HepG2 (cell line): ENCODE measurements around the gene IL18R1. TPM values are rescaled to one million over a fixed set of nuclear protein-coding genes. Genes with fewer than 3 reads are reported as not detected.

ENCODE experiments used
- AGO1 ChIP-seq: fragments of 200-400 bp; formaldehyde crosslinking; IDR thresholded peaks from 2 replicates; pipeline ENCODE4 v1.6.1; 2017; ENCODE audit warnings: mild to moderate bottlenecking, low read depth, low read length, moderate library complexity; ENCODE audit not compliant: poor library complexity, severe bottlenecking
- HMG20A ChIP-seq: IDR thresholded peaks from 2 replicates; pipeline ENCODE4 v1.6.1; 2016; ENCODE audit warnings: borderline replicate concordance
- SOX6 ChIP-seq, 2 experiments: fragments of 450-650 bp in 1 of 2; sonication (generic) in 1 of 2; formaldehyde crosslinking in 1 of 2; IDR thresholded peaks; 2 replicates each; pipeline versions ENCODE4 v1.4.0 to v1.6.1; 2017 to 2020; ENCODE audit warnings: antibody characterized with exemption in 1 of 2, mild to moderate bottlenecking in 1 of 2, missing genetic modification reagents in 1 of 2
- YEATS4 ChIP-seq: sonication (generic); formaldehyde crosslinking; IDR thresholded peaks from 2 replicates; pipeline ENCODE4 v1.4.0; 2020; ENCODE audit warnings: missing genetic modification reagents, borderline replicate concordance
- ZFP82 ChIP-seq: sonication (generic); formaldehyde crosslinking; IDR thresholded peaks from 2 replicates; pipeline ENCODE4 v1.5.1; 2020; ENCODE audit warnings: mild to moderate bottlenecking, missing genetic modification reagents, borderline replicate concordance
- ZNF138 ChIP-seq: sonication (generic); formaldehyde crosslinking; IDR thresholded peaks from 2 replicates; pipeline ENCODE4 v1.5.0; 2020; ENCODE audit warnings: mild to moderate bottlenecking, low read depth, missing genetic modification reagents
- ZNF382 ChIP-seq: sonication (generic); formaldehyde crosslinking; IDR thresholded peaks from 2 replicates; pipeline ENCODE4 v1.5.0; 2020; ENCODE audit warnings: missing genetic modification reagents, mild to moderate bottlenecking, borderline replicate concordance
- ZNF501 ChIP-seq: sonication (generic); formaldehyde crosslinking; IDR thresholded peaks from 2 replicates; pipeline ENCODE4 v1.5.1; 2020; ENCODE audit warnings: mild to moderate bottlenecking, moderate library complexity, missing genetic modification reagents
- ZNF570 ChIP-seq: sonication (generic); formaldehyde crosslinking; IDR thresholded peaks from 2 replicates; pipeline ENCODE4 v1.4.0; 2020; ENCODE audit warnings: mild to moderate bottlenecking, missing genetic modification reagents, borderline replicate concordance
- polyA plus RNA-seq, 8 experiments: library from polyadenylated mRNA; depleted of rRNA in 3 of 8; stranded (reverse) in 7 of 8; unstranded in 1 of 8; fragments of >200 nt; fragmentation: Illumina TruSeq in 4 of 8; extraction: Trizol in 4 of 8; gene quantifications; 2 replicates each; pipeline versions ENCODE4 v1.2.1 to v1.2.3, GENCODE V29; 2011 to 2016; ENCODE audit warnings: low read depth in 4 of 8, missing spikeins in 1 of 8, mixed read lengths in 1 of 8; ENCODE audit not compliant: insufficient read depth in 1 of 8
- total RNA-seq, 5 experiments: library from RNA; depleted of rRNA; stranded (reverse); fragments of >200 nt; fragmentation: Illumina TruSeq; extraction: Trizol; gene quantifications; 2 replicates each; pipeline ENCODE4 v1.2.3, GENCODE V29; 2016; ENCODE audit warnings: low read depth in 1 of 5
- TF ChIP-seq, protein P1 (sequence below): sonication (generic); formaldehyde crosslinking; IDR thresholded peaks from 2 replicates; pipeline ENCODE4 v1.4.0; 2020; ENCODE audit warnings: missing genetic modification reagents, borderline replicate concordance
- TF ChIP-seq, protein P2 (sequence below): sonication (generic); formaldehyde crosslinking; IDR thresholded peaks from 2 replicates; pipeline ENCODE4 v1.4.0; 2020; ENCODE audit warnings: missing genetic modification reagents, borderline replicate concordance
- TF ChIP-seq, protein P3 (sequence below): fragments of 450-650 bp; IDR thresholded peaks from 2 replicates; pipeline ENCODE4 v1.6.1; 2016
- TF ChIP-seq, protein P4 (sequence below): sonication (generic); formaldehyde crosslinking; IDR thresholded peaks from 2 replicates; pipeline ENCODE4 v1.4.0; 2020; ENCODE audit warnings: mild to moderate bottlenecking, low read depth, missing genetic modification reagents
- TF ChIP-seq, protein P5 (sequence below): IDR thresholded peaks from 2 replicates; pipeline ENCODE4 v1.6.1; 2012; ENCODE audit warnings: low read length, improper control_type of control experiment

The IL18R1 gene
- total and polyA plus RNA-seq, 2 of the 13 experiments (the other 11 are each of a cell fraction or from before 2014, with no cell fraction given) = 0.01 to 0.04 TPM

DNA sequence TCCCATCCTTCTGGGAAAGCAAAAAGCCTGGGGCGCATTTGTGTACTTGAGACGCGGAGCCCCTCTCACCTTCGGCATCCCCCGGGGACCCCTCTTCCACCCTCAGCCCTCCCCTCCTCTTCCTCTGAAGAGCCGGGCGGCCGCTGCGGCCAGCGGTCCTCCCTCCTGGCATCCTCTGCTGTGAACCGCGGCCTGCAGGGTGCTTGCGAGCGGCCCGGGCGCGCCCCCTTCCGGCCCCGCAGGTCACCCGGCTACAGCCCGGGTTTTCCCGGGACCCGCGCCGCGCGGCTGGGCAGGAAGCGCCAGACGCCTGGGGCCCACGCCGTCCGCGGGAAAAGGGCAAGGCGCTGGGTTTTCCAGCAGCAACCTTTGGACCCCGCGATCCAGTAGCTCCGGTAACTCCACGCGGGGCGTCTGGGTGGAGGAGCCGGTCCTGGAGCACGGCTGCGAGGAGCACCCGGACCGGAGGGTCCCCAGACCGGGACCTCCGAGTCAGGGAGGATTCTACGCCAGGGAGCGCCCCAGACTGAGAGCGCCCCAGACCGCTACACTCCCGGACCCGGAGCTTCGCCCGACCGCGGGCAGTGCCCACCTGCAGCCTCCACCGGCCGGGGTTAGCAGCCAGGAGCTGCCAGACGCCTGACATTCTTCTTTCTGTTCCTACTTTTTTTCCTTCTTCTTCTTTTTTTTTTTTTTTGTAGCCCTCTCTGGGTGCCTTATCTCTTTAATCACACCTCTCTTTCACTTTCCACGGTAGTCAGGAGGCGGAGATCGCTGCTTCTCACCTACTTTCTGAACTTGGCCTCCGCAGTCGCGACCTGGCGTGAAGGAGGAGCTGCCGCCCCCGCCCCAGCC, at the start of gene IL18R1 (continued):
- TF ChIP-seq ZFP82 (CRISPR knock-in tag) (no peak), ZNF570 (CRISPR knock-in tag) (no peak), ZNF138 (CRISPR knock-in tag) (no peak), ZNF382 (no peak), HMG20A (no peak), YEATS4 (CRISPR knock-in tag) (peak; percentile 64; the same call in 1 of the 2 replicates), SOX6 (IDR thresholded peaks at IDR 0.05) (no peak), SOX6 (CRISPR knock-in tag; IDR thresholded peaks at IDR 0.05) (peak; percentile 48), ZNF501 (CRISPR knock-in tag) (peak; percentile 92), AGO1 (no peak)
- TF ChIP-seq, protein P1, sequence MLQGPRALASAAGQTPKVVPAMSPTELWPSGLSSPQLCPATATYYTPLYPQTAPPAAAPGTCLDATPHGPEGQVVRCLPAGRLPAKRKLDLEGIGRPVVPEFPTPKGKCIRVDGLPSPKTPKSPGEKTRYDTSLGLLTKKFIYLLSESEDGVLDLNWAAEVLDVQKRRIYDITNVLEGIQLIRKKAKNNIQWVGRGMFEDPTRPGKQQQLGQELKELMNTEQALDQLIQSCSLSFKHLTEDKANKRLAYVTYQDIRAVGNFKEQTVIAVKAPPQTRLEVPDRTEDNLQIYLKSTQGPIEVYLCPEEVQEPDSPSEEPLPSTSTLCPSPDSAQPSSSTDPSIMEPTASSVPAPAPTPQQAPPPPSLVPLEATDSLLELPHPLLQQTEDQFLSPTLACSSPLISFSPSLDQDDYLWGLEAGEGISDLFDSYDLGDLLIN (CRISPR knock-in tag) = 0 out of 2 replicates have a peak, but pooled peaks have one; percentile 73
- TF ChIP-seq, protein P2, sequence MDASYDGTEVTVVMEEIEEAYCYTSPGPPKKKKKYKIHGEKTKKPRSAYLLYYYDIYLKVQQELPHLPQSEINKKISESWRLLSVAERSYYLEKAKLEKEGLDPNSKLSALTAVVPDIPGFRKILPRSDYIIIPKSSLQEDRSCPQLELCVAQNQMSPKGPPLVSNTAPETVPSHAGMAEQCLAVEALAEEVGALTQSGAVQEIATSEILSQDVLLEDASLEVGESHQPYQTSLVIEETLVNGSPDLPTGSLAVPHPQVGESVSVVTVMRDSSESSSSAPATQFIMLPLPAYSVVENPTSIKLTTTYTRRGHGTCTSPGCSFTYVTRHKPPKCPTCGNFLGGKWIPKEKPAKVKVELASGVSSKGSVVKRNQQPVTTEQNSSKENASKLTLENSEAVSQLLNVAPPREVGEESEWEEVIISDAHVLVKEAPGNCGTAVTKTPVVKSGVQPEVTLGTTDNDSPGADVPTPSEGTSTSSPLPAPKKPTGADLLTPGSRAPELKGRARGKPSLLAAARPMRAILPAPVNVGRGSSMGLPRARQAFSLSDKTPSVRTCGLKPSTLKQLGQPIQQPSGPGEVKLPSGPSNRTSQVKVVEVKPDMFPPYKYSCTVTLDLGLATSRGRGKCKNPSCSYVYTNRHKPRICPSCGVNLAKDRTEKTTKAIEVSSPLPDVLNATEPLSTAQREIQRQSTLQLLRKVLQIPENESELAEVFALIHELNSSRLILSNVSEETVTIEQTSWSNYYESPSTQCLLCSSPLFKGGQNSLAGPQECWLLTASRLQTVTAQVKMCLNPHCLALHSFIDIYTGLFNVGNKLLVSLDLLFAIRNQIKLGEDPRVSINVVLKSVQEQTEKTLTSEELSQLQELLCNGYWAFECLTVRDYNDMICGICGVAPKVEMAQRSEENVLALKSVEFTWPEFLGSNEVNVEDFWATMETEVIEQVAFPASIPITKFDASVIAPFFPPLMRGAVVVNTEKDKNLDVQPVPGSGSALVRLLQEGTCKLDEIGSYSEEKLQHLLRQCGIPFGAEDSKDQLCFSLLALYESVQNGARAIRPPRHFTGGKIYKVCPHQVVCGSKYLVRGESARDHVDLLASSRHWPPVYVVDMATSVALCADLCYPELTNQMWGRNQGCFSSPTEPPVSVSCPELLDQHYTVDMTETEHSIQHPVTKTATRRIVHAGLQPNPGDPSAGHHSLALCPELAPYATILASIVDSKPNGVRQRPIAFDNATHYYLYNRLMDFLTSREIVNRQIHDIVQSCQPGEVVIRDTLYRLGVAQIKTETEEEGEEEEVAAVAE (CRISPR knock-in tag) = no peak
- TF ChIP-seq, protein P3, sequence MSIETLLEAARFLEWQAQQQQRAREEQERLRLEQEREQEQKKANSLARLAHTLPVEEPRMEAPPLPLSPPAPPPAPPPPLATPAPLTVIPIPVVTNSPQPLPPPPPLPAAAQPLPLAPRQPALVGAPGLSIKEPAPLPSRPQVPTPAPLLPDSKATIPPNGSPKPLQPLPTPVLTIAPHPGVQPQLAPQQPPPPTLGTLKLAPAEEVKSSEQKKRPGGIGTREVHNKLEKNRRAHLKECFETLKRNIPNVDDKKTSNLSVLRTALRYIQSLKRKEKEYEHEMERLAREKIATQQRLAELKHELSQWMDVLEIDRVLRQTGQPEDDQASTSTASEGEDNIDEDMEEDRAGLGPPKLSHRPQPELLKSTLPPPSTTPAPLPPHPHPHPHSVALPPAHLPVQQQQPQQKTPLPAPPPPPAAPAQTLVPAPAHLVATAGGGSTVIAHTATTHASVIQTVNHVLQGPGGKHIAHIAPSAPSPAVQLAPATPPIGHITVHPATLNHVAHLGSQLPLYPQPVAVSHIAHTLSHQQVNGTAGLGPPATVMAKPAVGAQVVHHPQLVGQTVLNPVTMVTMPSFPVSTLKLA = no peak
- TF ChIP-seq, protein P4, sequence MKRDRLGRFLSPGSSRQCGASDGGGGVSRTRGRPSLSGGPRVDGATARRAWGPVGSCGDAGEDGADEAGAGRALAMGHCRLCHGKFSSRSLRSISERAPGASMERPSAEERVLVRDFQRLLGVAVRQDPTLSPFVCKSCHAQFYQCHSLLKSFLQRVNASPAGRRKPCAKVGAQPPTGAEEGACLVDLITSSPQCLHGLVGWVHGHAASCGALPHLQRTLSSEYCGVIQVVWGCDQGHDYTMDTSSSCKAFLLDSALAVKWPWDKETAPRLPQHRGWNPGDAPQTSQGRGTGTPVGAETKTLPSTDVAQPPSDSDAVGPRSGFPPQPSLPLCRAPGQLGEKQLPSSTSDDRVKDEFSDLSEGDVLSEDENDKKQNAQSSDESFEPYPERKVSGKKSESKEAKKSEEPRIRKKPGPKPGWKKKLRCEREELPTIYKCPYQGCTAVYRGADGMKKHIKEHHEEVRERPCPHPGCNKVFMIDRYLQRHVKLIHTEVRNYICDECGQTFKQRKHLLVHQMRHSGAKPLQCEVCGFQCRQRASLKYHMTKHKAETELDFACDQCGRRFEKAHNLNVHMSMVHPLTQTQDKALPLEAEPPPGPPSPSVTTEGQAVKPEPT (CRISPR knock-in tag) = peak; percentile 86; the same call in 1 of the 2 replicates
- TF ChIP-seq, protein P5, sequence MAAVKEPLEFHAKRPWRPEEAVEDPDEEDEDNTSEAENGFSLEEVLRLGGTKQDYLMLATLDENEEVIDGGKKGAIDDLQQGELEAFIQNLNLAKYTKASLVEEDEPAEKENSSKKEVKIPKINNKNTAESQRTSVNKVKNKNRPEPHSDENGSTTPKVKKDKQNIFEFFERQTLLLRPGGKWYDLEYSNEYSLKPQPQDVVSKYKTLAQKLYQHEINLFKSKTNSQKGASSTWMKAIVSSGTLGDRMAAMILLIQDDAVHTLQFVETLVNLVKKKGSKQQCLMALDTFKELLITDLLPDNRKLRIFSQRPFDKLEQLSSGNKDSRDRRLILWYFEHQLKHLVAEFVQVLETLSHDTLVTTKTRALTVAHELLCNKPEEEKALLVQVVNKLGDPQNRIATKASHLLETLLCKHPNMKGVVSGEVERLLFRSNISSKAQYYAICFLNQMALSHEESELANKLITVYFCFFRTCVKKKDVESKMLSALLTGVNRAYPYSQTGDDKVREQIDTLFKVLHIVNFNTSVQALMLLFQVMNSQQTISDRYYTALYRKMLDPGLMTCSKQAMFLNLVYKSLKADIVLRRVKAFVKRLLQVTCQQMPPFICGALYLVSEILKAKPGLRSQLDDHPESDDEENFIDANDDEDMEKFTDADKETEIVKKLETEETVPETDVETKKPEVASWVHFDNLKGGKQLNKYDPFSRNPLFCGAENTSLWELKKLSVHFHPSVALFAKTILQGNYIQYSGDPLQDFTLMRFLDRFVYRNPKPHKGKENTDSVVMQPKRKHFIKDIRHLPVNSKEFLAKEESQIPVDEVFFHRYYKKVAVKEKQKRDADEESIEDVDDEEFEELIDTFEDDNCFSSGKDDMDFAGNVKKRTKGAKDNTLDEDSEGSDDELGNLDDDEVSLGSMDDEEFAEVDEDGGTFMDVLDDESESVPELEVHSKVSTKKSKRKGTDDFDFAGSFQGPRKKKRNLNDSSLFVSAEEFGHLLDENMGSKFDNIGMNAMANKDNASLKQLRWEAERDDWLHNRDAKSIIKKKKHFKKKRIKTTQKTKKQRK = no peak
